VCaP (cell line): ENCODE data around the gene ICAM4.
A peak's percentile ranks its signal among the peaks of the same experiment; 100 is the strongest.

Experiments used
- H3K27ac ChIP-seq: fragments of 450-650 bp; 2 replicates; pipeline ENCODE4 v1.5.1; 2017
- CTCF ChIP-seq: fragments of 450-650 bp; conservative IDR thresholded peaks from 2 replicates; pipeline ENCODE4 v1.5.1; 2017; ENCODE audit warnings: mild to moderate bottlenecking, moderate library complexity

The ICAM4 gene

GRCh38 chr19:10305139-10305806 is 18.5 kb downstream of the ICAM4 start:
- no peak for TF ChIP-seq CTCF
- H3K27ac ChIP-seq, result no peak overlapping the region

DNA sequence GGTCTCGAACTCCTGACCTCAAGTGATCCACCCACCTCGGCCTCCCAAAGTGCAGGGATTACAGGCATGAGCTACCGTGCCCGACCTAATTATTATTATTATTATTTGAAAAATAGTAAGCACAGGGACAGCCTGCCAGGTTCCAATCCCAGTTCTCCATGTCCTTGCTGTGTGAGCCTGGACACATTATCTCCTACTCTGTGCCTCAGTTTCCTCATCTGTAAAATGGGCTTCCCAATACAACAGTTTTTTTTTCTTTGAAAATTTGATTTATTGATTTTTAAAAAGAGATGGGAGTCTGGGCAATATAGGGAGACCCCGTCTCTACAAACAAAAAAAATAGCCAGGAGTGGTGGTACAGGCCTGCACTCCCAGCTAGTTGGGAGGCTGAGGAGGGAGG is 19.6 kb downstream of the ICAM4 start:
- H3K27ac ChIP-seq, result no peak overlapping the region
- TF ChIP-seq CTCF, result no peak

DNA sequence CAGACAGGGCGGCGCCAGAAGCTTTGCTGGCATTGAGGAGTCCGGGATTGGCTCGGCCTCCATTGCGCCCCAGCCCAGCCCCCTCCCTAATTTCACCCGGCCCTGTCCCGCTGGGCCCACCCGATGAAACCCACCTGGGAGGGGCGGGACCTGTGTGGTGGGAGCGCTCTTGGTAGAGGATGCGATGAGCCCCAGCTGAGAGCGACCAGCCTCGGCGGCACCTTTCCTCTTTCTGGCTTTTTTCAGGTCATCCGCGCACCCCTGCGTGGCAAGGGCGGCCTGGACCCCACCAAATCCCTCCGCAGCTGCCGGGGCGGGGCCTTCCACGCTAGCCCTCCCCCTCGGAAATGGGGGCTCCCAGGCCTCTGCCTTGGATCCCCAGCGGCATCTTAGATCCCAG is 22.7 kb downstream of the ICAM4 start, which contains the start of gene ZGLP1:
TSS of gene ZGLP1 (minus strand) at position 393 of the 400 bp plus-strand sequence.
- no peak for TF ChIP-seq CTCF
- H3K27ac ChIP-seq, result no peak within 1 kb of the TSS

GRCh38 chr19:10315335-10316214 is 28.8 kb downstream of the ICAM4 start, which contains the start of gene FDX2:
Gene FDX2, minus strand, starts transcription at chr19:10316015. Its CDS starts 19 bp downstream, at chr19:10315996.
- peak within 1 kb of the TSS; percentile 66 for H3K27ac ChIP-seq

GRCh38 chr19:10316229-10317044 is 29.7 kb downstream of the ICAM4 start:
- H3K27ac ChIP-seq, result peak overlapping the region; percentile 66
- no peak for TF ChIP-seq CTCF

More at GRCh38 chr19:10315335-10316214, 28.8 kb downstream of the ICAM4 start, which contains the start of gene FDX2:
- TF ChIP-seq CTCF, result no peak

- H3K27ac ChIP-seq, result no peak overlapping the region
- TF ChIP-seq CTCF, result no peak
These were observed 30.5 kb downstream of the ICAM4 start for GRCh38 chr19:10317045-10317856.
